ENCODE results near the gene ZBTB47.

The ZBTB47 gene

DNA sequence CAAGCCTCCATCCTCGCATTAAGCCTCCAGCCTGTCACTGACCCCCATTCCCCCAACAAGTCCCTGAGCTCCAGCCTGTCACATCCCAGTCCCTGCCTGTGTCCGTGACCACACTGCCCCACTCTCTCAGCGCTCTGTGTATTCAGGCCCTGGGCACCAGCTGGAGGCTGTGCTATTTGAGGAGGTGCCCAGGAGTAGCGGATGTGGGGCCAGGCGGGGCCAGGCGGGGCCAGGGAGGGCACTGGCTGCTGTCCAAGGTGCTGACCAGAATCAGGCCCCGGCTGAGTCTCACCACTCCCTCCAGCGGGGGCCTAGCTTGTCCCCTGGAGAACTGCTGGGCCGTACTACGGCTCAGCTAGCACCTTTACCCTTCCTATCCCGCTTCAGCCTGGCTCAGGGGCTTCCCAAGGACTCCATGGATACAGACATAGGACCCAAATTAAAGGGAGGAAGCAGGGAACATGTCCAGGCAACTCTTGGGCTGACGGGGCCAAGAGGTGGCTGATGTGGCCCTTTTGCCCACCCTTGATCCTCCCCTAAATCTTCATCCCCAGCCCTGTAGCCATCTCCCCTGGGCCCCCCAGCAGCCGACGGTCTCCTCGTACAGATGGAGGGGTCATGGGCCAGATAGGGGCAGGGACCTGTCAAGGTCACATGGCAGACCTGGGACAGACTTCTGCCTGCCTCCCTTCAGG lies 48.0 kb downstream of the ZBTB47 start:
- no peak for DNase-seq

DNA sequence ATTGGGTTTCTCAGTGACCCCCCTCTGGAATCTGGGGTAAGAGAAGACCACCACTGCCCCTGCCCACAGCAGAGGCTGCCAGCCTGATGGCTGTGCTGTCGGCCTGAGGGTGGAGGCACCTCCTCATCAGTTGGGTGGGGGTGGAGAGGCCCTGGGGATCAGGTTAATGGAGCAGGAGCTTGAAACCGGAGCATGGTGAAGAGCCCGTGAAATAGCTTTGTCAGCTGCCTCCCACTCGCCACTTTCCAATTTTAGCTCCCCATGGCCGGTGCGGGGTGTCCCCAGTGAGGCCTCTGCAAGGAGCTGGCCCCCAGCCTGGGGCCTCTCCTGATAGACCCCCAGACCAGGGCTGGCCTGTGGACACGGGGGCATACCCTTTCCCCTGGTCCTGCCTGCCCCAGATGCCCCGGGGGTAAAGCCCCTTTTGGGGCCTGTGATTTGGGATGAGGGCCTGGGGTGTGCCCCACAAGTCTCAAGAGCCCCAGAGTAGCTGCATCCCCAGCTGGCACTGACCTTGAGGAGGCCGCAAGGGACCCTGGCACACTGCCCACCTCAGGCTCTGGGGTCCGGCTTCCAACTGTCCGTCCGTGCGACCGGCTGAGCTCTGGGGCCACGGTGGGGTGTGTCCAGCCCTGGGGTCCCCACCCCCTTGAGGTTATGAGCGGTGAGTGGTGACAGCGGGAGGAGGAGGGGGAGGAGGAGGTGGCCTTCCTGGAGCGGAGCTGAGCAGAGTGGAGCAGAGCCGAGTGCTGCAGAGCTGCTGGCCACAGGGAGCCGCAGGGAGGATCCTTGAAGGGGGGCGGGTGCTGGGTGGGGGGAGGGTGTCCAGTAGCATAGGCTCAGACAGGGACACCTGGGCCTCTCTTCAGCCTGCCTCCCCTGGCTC lies 48.8 kb downstream of the ZBTB47 start, which contains the start of gene HHATL:
HHATL (minus strand) TSS at position 733 of the 886 bp plus-strand sequence. CDS start 1,972 bp downstream, outside the sequence.
- DNase-seq: no peak

DNA sequence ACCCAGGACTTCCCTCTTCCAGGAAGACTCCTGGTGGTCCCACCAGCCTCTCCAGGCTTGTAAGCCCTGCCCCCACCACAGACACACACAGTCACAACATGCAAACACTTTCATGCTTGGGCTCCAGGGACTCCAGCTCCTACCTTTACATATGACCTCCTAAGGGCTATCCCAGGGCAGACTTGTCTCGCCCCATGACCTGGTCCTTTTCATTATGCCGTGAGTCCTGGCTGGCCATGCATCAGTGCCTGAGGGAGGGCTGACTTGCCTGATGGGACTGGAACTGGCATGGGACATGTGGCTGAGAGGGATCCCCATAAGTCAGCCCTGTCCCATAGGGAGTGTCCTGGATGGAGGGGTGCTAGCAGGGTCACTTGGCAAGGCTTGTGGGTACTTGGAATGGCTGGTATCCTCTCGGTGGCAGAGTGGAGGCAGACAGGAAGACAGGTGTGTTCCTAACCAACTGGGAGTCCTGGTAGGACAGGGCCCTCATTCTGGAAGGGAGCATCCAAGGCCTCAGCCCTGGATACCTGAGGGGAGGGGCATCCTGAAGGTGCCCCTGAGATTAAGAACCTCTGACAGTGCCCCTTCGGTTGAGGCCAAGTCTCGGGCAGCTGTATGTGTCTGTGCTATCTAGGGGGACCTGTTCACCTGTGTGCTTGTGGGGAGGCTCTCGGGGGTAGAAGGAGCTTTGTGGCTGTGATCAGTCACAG lies 49.6 kb downstream of the ZBTB47 start:
- DNase-seq: no peak

GRCh38 chr3:42703695-42704025 lies 50.2 kb downstream of the ZBTB47 start:
- DNase-seq: no peak

GRCh38 chr3:42704136-42704841 lies 50.8 kb downstream of the ZBTB47 start:
- DNase-seq: no peak

- no peak for DNase-seq
Measured at GRCh38 chr3:42705058-42705767, 51.7 kb downstream of the ZBTB47 start.

DNA sequence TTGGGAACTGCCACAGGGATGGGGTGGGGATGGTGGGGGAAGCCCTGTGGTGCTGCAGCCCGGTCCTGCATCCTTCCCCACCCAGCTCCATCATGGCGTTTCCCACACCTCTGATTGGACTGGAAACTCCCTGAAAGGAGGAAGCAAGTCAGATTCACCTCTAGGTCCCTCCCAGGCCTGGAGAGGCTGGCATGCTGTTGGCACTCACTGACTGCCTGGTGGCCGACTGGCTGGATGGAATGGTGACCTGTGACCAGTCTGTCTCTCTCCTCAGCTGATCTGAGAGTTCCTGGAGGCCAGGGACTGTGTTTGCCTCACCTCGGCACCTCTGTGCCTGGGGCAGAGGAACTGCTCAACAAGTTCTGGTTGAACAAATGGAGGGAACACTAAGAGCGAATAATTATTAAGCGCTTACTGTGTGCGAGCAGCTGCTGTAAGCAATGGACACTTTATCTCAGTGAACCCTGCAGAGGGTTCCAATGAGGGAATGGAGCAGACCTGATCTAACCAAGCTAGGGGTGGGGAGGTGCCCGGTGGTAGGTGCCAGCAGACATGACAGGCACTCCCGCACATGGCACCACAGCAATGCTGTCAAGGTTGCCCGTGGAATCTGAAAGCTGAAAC lies 52.6 kb downstream of the ZBTB47 start:
- DNase-seq: no peak

DNA sequence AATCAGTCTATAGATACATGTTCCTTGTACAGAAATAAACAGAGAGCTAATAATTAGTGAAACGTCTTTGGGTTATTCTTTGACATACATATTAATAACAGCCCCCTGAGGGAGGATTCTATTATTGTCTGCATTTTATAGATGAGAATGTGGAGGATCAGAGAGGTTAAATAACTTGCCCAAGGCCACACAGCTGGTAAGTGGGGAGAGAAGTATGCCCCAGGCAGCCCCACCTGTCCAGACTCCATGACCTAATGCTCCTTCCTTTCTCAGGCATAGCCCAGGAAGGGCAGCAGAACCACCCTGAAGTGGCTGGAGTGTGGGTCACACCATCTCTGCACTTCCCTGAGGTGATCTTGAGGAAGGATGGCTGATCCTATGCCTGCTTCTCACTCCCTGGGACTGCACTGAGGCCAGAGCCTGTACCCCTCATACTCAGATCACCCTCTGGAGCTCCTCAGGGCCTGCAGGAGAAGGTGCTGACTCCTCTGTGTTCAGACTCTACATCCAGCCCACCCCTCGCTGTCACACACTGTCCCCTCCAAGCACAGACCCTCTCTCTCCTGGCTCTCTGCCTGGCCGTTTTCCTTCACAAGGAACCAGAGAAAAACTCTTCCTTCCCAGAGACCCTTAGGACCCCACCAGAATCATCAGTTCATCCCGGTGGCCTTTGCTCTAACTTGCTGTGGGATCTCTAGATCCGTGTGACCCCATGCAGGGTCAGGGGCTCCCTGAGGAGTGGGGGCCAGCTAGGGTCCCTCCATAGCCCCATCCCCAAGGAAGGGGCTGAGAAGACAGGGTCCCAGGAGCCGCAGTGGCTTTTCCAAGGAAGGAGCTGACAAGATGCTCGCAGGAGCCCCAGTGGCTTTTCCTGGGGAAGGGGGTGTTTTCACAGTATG lies 53.5 kb downstream of the ZBTB47 start:
- DNase-seq: no peak

- no peak for DNase-seq
Measured at GRCh38 chr3:42707620-42708355, 54.3 kb downstream of the ZBTB47 start.

DNA sequence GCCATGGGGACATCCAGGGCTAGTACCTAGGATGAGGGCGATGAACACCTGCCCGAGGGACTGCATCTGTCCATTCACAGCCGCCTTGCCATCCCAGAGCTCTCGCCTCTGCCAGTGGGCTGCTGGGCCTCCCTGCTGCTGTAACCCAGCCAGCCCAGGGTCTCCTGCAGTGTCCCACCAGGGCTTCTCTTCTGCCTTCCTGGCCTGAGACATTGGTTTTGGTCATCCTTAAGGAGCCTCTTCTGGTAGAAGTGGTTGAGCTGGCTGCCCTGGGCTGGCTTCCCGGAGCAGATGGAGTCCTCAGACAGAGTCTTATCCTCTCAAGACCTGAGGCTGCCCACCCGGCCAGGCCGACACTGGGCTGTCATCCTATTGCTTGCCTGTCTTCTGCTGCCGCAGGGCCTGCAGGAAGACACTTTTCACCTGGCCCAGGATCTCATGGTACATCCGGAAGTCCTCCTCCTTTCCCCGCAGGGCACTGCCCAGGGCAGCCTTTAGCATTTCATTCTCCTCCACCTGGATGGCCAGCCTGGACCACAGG lies 55.2 kb downstream of the ZBTB47 start:
- no peak for DNase-seq

GRCh38 chr3:42709621-42710020 lies 56.1 kb downstream of the ZBTB47 start:
- no peak for DNase-seq

DNA sequence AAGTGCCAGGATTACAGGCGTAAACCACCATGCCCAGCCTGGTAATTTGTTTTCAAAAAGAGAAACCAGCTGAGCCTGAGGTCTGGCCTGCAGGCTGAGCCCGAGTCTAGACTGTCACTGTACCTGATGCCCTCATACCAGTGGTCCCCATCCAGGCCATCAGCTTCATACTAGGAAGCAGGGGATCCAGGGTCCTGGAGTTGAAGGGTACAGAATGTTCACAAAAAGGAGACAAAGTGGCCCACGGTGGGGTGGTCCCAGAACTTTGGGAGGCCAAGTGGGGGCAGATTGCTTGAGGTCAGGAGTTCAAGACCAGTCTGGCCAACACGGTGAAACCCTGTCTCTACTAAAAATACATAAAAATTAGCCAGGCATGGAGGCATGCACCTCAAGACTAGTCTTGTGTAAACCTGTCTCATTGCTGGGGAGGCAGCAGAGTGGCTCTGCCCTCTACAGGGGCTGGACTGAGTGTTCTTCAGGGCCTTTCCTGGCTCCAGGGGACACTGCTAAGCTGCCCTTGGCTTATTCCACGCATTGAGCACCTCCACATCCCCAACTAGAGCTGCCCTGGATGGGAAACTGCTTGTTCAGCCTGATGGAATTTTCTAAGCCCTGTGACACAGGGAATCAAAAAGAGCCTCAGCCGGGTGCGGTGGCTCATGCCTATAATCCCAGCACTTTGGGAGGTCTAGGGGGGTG lies 57.0 kb downstream of the ZBTB47 start:
- DNase-seq: no peak

- DNase-seq: no peak
Measured at GRCh38 chr3:42711491-42712343, 58.2 kb downstream of the ZBTB47 start.

- no peak for DNase-seq
Measured at GRCh38 chr3:42712344-42712648, 58.8 kb downstream of the ZBTB47 start.

GRCh38 chr3:42712688-42713372 lies 59.3 kb downstream of the ZBTB47 start:
- DNase-seq: no peak

GRCh38 chr3:42713747-42714146 lies 60.2 kb downstream of the ZBTB47 start:
- DNase-seq: no peak

DNA sequence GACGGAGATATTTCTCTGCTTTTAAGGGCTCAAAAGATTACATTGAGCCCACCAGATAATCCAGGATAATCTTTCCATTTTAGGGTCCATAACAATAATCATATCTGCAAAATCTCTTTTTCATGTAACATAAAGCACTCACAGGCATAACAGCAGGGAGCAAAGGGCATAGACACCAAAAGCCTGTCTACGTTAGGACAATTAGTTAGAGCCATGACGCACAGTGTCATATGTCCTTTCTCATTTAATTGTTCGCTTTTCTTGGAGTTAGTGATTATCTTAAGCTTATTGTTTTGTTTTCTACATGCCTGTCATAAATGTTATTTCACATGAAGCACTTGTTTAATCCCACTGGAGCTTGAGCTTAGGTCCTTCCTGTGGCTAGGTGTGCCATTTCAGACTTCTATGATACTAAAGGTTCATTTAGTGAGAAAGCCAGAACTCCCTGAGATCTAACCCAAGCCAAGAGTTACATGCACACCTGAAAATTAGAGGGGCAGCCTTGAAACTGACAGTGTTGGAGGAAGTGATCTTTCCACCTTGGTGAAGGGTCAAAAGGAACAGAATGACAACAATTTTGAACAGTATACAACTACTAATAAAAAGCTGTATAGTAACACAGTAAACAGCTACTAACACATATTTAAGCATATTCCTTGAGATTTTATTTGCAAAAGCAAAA lies 60.8 kb downstream of the ZBTB47 start:
- DNase-seq: no peak
